IPS DF 4.7 (cell line): ENCODE results near the gene SLC24A3.

Experiments
- DNase-seq: peaks from one replicate; pipeline ENCODE4 v3.0.0-alpha.2; 2013; ENCODE audit warnings: low spot score; ENCODE audit errors: extremely low read depth

Gene SLC24A3

DNA sequence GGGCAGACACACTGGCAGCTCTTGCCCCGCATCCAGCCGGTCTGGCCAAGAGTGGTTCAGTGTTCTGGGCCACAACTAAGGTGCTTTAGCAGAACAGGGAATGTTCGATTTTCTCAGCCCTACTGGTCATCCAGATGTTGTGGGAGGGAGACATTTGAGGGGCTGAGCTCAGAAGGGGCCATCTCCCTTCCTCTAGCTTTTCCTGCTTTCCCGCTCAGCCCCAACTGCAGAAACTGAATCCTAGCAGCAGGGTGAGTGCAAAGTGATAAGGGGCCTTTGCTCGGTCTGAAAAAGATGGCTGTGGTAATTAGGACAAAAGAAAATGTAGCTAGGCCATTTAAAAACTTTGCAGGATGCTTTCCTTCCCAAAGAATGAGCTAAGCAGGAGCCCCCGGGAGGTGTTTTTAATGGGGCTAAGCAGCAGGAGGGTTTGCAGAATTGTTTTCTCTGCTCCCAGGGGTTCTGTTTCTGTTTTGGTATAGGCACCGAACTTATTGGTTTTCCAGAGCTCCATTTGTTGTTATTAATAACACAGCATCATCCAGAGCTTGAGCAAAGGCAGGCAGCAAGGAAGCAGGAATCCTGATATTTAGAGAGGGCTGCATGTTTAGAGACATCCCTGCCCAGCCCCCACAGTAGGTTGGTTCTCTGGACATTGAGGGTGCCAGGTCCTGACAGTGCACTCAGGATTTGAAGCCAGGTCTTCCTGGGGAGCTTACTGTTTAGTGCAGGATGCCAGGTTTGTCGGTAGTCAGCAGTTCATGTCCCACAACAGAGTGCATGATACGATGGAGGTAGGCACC, 210.9 kb downstream of the SLC24A3 start:
- no peak for DNase-seq

DNA sequence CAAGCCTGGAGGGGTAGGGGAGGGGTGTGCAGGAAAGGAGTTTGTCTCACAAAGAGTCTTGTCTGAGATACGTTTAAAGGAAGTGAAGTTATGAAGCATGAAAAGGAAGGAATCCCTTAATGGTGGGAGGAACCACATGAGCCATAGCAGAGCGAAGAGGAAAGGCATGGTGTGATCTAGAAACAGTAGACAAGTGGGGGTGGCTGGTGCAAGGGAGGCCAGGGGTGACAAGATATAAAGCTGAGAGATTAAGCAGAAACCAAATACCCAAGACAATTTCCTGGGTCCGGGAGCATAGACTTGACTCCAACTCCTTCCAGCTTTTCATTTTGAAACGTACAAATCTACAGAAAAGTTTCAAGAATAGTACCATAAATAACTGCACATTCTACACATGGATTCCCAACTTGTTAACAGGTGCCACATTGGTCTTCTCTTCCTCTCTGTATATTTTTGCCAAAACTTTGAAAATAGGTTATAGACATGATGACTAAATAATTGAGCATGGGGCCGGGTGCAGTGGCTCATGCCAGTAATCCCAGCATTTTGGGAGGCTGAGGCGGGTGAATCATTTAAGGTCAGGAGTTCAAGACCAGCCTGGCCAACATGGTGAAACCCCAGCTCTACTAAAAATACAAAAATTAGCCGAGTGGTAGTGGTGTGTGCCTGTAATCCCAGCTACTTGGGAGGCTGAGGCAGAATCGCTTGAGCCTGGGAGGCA, 211.6 kb downstream of the SLC24A3 start:
- DNase-seq: no peak

DNA sequence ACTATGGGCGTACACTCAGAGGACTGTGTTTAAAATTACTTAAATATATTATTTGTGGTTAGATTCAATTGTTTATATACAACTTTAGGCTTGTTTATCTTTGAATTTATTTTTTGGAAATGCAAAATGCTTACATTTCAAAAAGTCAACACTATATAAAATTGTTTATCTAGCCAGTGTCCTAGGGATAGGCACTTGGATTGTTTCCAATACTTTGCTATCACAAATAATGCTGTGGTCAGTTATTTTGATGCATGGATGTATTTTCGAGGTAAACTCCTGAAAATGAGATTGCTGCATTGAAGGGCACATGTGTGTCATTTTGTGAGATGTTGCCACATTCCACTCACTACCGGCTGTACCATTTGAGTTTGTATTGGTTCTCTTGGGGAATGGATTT, 213.9 kb downstream of the SLC24A3 start:
- DNase-seq: no peak

DNA sequence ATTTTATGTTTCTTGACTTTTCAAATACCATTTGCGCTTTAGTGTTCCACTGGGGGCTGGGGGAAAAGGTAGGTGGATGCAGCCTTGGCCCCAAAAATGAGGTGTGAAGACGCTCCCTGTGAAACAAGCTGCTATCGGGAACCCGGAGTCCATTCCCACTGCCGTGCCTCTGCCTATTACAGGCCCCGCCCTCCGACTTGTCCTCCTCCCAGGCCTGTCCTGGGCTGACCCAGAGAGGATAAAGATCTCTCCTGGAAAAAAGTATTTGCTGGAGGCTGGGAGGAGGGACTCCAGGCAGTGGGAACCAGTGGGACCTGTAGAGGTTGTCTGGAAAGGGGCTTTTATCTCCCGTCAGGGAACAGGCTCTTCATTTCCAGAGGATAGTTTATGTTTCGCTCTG, 215.0 kb downstream of the SLC24A3 start:
- DNase-seq: no peak

DNA sequence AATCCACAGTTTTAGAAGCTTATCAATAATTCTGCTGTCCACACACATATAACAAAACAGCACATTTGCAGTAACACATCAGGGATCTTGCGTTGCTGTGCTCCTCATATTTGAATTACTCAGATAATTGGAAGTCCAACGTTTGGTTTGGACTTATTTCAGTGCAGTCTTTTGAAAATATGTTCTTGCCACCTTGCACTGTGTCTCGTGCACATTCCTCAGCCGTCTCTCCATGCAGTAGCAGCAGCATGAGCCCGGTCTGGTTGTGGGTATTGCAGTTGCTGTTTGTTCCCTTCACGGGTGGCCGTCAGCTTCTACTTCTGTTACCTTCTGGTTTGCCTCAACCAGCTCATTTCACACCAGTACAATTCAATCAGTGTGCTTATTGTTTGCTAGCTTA, 215.5 kb downstream of the SLC24A3 start:
- DNase-seq: no peak

DNA sequence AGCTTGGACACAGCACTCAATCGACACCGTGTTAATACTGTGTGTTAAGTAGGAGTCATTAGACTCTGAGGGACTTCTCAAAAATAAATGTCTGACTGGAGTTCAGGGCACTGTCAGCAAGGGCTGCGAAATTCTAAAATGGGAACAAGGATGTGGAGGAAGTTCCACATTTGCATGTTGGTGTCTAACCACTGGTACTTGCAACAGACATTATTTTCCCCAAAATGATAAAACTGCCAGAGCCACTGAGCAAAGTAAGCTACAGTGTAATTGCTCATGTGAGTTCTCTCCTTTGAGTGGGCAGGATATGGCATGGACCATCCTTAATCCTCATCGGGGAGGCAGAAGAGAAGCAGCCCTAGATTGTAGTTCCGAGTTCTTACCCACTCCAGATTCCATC, 215.9 kb downstream of the SLC24A3 start:
- no peak for DNase-seq

DNA sequence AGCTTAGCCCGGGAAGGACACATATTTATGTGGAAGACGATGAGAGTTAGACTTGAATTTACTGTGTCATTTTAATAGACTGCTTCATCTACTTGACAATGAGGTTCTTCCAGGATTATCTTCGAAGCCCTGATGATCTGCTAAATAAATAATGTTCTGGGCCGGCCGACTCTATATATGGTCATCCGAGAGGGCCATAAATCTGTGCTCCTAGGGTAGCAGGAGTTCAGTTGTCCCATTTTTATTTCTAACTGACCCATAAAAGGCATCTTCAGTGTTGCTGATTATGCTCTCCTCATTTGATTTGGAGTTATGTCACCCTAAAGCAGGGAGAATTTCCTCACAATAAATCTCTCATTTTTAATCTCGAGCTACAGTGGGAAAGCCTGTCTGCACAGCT, 217.1 kb downstream of the SLC24A3 start:
- DNase-seq: no peak

DNA sequence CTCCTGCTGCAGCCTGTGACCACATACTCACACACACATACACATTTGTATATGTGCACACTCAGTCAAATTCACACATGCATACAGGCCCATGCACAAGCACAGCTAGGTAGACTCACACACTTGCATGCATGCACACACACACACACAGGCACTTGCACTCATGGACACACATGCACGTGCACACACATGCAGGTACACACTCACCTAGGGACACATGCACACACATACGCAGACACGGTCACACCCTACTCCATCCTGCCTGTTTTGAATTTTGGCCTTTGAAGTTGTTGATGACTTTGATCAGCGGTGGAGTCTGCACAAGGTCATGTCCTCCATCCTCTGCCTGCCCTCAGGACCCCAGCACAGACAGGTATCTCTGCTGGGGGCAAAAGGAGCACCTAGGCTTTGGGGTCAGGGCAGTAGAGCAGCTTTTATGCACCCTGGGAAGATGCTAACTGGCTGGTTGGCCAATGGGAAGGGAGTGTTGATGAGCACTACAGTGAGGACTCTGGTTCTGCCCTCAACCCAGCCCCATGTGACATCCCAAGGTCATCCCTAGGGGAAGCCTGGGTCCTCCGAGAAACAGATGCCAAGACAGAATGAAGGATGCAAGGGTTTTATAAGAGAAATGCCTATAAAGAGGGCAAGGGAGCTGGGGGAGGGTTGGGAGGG, 218.3 kb downstream of the SLC24A3 start:
- no peak for DNase-seq

DNA sequence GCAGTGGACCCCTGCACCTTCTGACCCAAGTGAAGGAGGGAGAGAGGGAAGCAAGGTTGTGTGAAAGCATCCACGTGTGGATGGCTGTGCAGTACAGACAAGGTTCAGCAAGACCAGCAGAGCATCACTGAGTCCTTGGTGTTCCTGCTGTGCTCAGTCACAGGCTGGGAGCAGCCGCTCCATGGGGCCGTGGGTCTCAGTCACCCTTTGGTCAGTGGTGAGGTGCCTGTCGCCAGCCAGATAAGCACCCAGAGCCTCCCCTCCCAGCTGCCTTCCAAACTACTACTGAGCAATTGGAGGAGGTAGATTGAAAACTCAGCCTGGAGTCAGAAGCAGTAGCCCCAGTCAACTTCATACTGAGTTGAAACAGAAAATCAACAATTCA, 218.9 kb downstream of the SLC24A3 start:
- no peak for DNase-seq

DNA sequence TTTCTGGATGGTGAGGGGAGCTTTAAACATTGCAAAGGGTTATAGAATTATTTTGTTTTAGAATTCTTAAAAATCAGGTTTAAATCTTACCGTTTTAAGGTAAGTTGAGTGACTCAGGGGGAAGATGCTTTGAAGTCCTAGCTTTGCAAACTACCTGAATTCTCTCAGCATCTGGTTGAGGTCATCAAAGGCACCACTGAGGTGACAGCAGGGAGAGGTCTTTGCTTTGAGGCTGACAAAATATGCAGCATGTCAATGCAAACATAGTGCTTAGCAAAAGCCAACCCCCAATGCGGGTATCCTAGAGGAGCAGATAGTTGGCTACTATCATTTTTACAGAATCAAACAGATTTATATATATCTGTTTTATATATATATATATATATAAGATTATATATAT, 219.5 kb downstream of the SLC24A3 start:
- DNase-seq: no peak

DNA sequence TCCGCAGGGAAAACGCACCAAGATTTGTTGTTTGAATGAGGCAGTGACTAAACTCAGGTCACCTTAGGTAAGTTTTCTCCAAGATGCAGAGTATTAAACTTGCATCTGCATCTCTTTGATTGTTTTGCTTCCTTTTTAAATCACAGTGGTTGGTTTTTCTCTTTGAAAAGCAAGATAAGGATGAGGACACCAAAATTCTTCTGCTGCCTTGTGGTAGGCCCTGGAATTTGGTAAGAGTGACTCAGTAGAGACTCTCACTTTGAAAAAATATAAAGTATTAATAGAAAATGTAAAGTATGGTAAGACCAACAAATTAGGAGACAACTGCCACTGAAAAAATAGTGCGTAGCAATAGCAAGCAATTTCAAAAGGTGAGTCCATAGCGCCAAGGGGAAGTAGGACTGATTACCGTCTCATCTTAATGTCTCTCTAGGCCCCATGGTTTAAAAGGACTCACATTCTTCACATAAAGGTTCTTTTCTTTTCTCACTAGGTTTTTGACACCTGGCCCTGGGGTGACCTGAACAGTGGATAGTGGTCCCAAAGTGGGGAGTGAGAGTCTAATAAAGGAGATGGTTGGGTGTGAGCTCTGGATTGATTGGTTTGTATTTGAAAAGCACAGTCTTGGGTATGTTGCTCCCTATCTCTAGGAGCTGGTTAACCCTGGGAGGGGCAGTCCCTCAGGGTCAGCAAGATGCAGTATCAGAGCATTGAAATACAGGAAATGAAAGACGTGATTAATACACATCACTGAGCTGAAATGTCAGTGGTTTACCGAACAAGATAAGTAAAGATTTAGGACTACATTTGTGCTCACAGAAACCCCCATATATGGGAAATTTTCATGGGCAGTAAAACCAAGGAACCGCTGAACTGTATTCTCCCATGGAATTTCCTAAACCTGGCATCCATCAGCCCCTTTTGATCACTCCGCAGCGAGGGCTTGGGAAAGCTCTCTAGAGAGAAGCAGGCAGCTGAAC, 221.2 kb downstream of the SLC24A3 start:
- no peak for DNase-seq

DNA sequence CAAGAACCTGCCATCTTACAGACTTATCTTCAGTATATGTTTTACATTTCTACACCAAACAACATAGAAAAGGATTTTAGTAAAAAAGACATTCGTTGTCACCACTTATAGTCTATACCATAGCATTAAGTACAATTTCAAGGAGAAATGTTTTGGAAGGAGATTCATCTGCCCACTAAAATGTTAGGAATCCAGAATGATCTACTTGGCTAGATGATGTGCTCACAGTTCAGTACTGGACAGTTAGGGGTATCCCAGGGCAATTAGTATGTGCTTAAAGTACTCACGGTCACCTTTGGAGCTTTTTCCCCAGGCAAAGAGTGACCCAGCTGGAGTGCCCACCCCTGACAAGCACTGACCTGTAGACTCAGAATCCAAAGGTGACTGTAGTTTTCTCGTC, 222.9 kb downstream of the SLC24A3 start:
- DNase-seq: no peak

DNA sequence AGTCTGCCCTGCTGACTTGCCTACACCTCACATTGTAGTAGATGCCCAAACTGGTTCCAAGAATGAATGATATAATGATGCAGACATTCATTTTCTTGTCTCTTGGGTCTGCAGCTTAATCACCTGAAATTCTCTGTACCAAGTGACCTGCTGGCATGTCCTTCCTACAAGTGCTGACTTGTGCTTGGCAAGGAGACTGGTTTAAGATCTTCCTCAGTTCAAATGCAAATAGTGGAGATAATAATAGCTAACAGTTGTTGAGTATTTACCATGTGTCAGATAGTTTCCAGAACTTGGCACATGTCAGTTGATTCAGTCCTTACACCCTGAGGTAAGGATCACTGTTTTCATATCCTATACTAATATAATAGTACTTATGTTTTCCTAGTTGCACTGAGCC, 223.4 kb downstream of the SLC24A3 start:
- DNase-seq: no peak

DNA sequence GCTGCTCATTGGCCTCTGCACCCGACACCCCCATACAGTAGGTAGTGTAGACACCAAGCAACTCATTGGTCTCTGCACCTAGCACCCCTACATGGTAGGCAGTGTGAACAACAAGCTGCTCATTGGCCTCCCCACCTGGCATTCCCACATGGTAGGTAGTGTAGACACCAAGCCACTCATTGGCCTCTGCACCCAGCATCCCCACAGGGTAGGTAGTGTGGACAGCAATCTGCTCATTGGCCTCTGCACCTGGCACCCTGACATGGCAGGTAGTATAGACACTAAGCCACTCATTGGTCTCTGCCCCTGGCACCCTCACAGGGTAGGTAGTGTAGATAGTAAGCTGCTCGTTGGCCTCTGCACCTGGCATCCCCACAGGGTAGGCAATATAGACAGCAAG, 226.0 kb downstream of the SLC24A3 start:
- no peak for DNase-seq

DNA sequence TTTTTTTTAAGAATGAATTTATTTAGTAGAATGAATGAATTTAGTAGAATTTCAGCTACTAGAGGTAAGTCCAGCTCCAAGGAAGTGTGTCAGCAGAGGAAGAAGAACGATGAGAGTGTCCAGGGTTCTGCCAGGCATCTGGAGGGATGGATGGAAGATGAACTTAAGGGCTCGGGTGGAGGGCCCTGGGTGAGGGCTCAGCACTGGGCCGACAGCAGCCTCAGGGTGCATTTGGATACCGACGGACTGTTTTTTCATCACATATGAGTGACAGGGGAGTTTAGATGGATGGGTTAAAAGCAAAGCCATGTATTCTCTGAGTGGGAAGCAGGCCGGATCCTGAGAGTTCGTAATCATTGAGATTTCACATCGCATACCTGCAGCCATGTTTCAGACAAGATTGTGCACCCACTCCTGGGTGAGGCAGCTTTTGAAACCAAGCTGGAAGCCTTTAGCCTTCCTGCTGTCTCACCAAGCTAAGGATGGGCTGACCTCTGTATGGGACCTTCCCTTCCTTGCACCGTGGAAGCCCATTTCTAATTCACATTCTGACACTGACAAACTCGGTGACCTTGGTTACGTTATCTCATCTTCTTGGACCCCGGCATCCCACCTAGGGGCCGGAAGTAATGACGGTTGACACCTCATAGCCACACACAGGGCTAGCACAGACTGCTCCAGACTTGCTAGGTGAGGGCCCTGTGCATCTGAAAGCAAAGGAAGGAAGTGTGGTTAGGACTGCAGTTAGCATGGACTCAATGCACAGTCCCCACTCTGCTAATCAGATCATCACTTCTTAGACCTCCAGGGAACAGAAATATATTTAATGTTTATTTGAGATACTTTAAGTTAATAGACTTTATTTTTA, 228.5 kb downstream of the SLC24A3 start:
- DNase-seq: no peak

DNA sequence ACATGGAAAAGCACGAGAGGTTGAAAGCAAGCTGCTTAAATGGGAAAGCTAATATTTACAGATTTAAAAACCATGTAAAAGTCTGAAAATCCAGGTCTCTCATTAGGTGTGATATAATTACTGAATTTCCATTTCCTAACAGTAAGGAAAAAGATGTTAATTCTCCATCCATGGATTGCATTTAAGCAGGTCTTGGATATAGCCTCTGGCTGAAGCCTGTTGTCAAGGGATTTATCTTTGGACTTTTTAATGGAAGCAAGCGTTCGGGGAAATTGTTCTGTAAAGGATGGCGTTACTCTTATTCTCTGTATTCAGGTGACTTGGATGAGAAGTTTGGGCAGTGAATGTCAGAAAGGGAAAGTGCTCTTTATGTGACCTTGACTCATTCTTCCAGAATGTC, 233.8 kb downstream of the SLC24A3 start:
- DNase-seq: no peak

DNA sequence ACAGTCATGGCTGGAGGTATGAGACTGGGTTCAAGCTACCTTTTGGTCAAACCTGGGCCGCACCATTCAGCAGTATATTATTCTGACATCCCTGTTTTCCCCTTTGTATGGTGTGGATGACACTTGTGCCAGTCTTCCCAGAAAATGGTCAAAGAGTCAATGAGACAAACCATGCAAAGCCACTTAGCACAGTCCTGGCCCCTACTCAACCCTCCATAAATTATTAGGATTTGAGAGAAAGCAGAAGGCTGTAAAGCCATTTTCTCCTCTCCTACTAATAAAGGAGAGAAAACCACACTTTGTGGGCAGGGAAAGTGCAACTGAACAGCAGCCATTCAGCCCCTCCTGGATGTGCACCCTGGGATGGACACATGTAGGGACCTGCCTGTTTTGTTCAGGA, 236.2 kb downstream of the SLC24A3 start:
- no peak for DNase-seq

DNA sequence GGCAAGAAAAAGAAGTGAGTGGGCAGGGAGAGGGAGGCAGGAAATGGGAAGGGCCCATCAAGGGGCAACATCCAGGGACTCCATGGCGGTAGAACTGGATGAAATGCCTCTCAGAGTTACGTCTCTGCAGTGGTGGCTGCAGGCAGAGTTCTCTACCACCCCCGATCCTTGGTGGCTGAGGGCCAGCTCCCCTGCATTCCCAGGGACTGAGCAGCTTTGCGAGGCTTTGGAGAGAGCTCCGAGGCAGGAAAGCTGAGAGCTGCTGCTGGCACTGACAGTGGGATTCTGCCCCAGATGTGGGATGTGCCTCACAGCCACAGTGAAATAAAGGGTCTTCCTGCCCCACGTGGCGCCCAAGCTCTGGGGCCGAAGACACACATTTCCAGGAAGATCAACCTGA, 236.6 kb downstream of the SLC24A3 start:
- no peak for DNase-seq

DNA sequence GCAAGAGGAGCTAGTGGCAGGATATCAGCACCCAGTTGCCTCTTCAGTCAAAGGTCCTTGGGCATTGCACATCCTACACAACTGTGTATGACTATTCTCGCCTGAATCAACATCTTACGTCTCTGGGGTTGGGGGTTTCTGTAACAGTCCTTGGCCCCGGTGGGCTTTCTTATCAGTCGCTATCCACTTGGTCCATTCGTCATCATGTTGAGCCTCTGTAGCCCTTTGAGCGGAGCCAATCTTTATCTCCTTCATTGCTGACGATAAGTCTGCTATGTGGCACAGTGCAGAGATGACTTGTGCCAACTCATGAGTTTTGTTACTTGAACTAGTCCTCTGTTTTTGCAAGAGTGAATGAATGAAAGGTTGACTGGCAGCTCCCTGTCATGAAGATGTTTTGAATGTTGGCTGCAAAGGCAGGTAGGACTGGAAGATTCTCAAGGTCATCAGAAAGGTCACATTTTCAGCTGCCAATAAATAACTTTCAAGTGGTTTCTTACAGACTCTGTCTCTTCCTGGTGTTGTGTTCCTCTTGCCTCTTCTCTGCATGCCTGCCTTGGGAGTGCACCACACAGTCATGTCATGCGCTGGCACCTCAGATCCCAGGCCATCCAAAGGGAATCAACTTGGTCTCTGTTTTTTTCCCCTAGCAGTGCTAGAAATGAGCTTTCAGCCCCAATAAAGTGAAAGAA, 238.9 kb downstream of the SLC24A3 start:
- DNase-seq: no peak

DNA sequence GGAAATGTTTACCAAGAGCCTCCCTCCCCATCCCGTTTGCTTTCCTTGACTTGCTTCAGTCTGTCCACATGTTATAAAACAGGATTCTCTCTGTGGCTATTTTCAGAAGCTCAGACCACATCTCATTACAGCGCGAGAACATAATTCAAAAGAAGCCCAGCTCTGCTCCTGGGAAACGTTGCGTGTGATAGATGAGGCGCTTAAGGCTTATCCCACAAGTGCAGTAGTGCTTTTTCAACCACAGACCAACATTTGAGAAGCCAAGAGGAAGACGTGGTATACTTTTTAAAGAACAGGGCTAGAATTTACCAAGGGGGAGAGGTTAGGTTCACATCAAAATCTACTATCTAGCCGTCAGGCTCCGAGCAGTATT, 239.5 kb downstream of the SLC24A3 start:
- DNase-seq: no peak
